Gastroesophageal sphincter (tissue), 4 donors: Measurements from ENCODE around the gene ADORA3. TPM values are rescaled to one million over a fixed set of nuclear protein-coding genes. Genes with fewer than 3 reads are reported as not detected.
A peak's percentile ranks its signal among the peaks of the same experiment; 100 is the strongest.

Experiments
- ATAC-seq: fragments of 150-250 bp; one replicate; pipeline ENCODE4 v1.9.1; 2016; ENCODE audit warnings: mild to moderate bottlenecking, moderate library complexity
- H3K27ac ChIP-seq, 4 donors: fragments of 200-600 bp; sonication (generic) in 3 of 4; 1 replicate in 3 of 4; 2 replicates in 1 of 4; pipeline ENCODE4 v1.5.1; 2016 to 2019
- H3K27me3 ChIP-seq: fragments of 200-600 bp; sonication (generic); one replicate; pipeline ENCODE4 v1.5.1; 2019
- H3K36me3 ChIP-seq, 2 donors: fragments of 200-600 bp; sonication (generic); one replicate each; pipeline ENCODE4 v1.5.1; 2019; ENCODE audit warnings: control low read depth in 1 of 2
- H3K4me1 ChIP-seq, 3 donors: fragments of 200-600 bp; sonication (generic); 1 replicate in 2 of 3; 2 replicates in 1 of 3; pipeline ENCODE4 v1.5.1; 2016 to 2019; ENCODE audit warnings: control low read depth in 2 of 3
- H3K4me3 ChIP-seq, 2 donors: fragments of 200-600 bp; sonication (generic); one replicate each; pipeline ENCODE4 v1.5.1; 2019; ENCODE audit warnings: mild to moderate bottlenecking in 1 of 2, moderate library complexity in 1 of 2
- H3K9me3 ChIP-seq, 3 donors: fragments of 200-600 bp; sonication (generic); one replicate each; pipeline ENCODE4 v1.5.1; 2017 to 2019; ENCODE audit warnings: control low read depth in 2 of 3
- EP300 ChIP-seq: sonication (generic); formaldehyde crosslinking; IDR thresholded peaks from one replicate; pipeline ENCODE4 v1.6.1; 2017; ENCODE audit warnings: antibody characterized with exemption, mild to moderate bottlenecking
- POLR2A ChIP-seq, 2 donors: fragments of 450-650 bp; IDR thresholded peaks; one replicate each; pipeline ENCODE4 v1.6.1; 2017; ENCODE audit warnings: antibody characterized with exemption in 2 of 2, mild to moderate bottlenecking in 2 of 2, moderate library complexity in 1 of 2
- POLR2AphosphoS5 ChIP-seq: sonication (generic); formaldehyde crosslinking; IDR thresholded peaks from one replicate; pipeline ENCODE4 v1.6.1; 2017; ENCODE audit warnings: antibody characterized with exemption
- WGBS, 2 donors: methylation state at CpG; one replicate each; pipeline ENCODE4 v1.1.5; 2018; ENCODE audit warnings: low coverage in 1 of 2; 5-methylcytosine and 5-hydroxymethylcytosine counted together
- total RNA-seq, 4 donors: library from RNA; depleted of rRNA; stranded (reverse); fragments of >200 nt; gene quantifications; one replicate each; pipeline ENCODE4 v1.1.0, GENCODE V29; 2016
- TF ChIP-seq, protein P1 (sequence below), 4 experiments: fragments of 200-600 bp in 2 of 4; fragments of 450-650 bp in 2 of 4; sonication (generic) in 1 of 4; IDR thresholded peaks; one replicate each; pipeline ENCODE4 v1.5.1; 2017 to 2019; ENCODE audit warnings: antibody characterized with exemption in 4 of 4, mild to moderate bottlenecking in 2 of 4, moderate library complexity in 2 of 4

ADORA3 gene
- total RNA-seq, 4 donors from 2014 or later, result 3.4 to 13.7 (median 7.8) TPM

GRCh38 chr1:111483166-111483565, 20.3 kb downstream of the ADORA3 start:
- H3K4me1 ChIP-seq, result peaks cover 0 to 14% (median 0%) of the 10 kb centered on the region in 3 donors
- H3K36me3 ChIP-seq, result peaks cover 0 to 2% of the 10 kb centered on the region in 2 donors
- no peak for TF ChIP-seq POLR2A (IDR thresholded peaks at IDR 0.05)
- TF ChIP-seq POLR2AphosphoS5, result no peak
- TF ChIP-seq, protein P1, sequence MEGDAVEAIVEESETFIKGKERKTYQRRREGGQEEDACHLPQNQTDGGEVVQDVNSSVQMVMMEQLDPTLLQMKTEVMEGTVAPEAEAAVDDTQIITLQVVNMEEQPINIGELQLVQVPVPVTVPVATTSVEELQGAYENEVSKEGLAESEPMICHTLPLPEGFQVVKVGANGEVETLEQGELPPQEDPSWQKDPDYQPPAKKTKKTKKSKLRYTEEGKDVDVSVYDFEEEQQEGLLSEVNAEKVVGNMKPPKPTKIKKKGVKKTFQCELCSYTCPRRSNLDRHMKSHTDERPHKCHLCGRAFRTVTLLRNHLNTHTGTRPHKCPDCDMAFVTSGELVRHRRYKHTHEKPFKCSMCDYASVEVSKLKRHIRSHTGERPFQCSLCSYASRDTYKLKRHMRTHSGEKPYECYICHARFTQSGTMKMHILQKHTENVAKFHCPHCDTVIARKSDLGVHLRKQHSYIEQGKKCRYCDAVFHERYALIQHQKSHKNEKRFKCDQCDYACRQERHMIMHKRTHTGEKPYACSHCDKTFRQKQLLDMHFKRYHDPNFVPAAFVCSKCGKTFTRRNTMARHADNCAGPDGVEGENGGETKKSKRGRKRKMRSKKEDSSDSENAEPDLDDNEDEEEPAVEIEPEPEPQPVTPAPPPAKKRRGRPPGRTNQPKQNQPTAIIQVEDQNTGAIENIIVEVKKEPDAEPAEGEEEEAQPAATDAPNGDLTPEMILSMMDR (IDR thresholded peaks at IDR 0.05), result no peak
- TF ChIP-seq EP300, result no peak
- 19 to 79% methylated on average over 1 to 3 of the region's 3 CpGs for WGBS, 2 donors
- no peak overlapping the region for H3K4me3 ChIP-seq
- ATAC-seq, result no peak
- H3K27me3 ChIP-seq, result no peaks in the 10 kb centered on the region
- H3K9me3 ChIP-seq, result no peaks in the 10 kb centered on the region
- H3K27ac ChIP-seq, result no peak overlapping the region

DNA sequence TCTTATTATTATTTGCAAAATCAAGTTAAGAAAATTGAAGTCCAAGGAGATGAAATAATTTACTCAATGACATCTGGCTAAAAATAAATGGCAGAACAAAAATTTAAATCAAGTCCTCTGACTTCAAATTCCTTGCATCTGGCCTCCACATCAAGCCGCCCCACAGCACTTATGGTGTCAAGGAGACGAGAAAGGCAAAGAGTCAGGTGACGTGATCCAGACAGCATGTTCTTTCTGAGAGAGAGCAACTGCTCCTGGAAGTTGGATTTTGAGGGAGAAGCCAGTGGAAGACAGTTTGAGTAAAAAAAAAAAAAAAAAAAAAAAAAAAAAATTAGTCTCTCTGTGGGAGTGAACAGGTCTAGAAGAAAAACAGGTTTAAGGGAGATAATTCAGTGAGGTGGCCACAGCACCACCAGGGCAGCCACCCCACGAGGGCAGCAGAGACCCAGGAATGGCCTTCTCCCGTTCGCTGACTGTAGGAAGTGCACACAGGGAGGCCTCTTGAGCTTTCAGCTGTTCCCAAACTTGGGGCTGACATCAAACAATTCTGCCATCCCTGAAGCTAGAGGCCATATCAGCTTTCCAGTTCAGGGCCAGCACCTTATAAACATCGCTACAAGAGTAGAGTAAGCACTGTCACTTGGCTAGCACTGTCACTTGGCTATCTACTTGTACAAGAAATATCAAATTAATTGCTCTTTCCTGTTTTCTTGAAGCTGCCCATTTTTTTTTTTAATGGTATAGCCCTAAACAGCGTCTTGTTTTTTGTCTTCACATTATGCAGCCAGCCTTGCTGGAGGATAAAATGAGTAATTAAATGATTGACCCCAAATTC, 21.8 kb downstream of the ADORA3 start:
- Histone ChIP-seq H3K27me3 (no peaks in the 10 kb centered on the region), H3K36me3 (peaks cover 0 to 17% of the 10 kb centered on the region in 2 donors), H3K27ac (no peak overlapping the region), H3K4me3 (no peak overlapping the region), H3K4me1 (peaks cover 0 to 14% (median 0%) of the 10 kb centered on the region in 3 donors), H3K9me3 (no peaks in the 10 kb centered on the region)
- WGBS, 2 donors, result 22 to 27% methylated on average over 5 to 8 of the region's 8 CpGs
- no peak for TF ChIP-seq EP300
- no peak for TF ChIP-seq POLR2A (IDR thresholded peaks at IDR 0.05)
- TF ChIP-seq, protein P1 (IDR thresholded peaks at IDR 0.05), result peak; percentile 52 to 88 (median 78)
- peak; percentile 35 for TF ChIP-seq POLR2AphosphoS5
- peak; percentile 94 for ATAC-seq

- H3K27ac ChIP-seq, result no peak overlapping the region
- peaks cover 0 to 14% (median 0%) of the 10 kb centered on the region in 3 donors for H3K4me1 ChIP-seq
- no peaks in the 10 kb centered on the region for H3K9me3 ChIP-seq
- WGBS, 2 donors, result 60 to 63% methylated on average over 1 of the region's 1 CpG
- H3K36me3 ChIP-seq, result peaks cover 0 to 25% of the 10 kb centered on the region in 2 donors
- no peak for ATAC-seq
- H3K4me3 ChIP-seq, result no peak overlapping the region
- TF ChIP-seq, protein P1 (IDR thresholded peaks at IDR 0.05), result no peak
- TF ChIP-seq POLR2AphosphoS5, result no peak
- no peak for TF ChIP-seq EP300
- TF ChIP-seq POLR2A (IDR thresholded peaks at IDR 0.05), result no peak
- H3K27me3 ChIP-seq, result no peaks in the 10 kb centered on the region
These were observed 22.8 kb downstream of the ADORA3 start for GRCh38 chr1:111480674-111481073.

DNA sequence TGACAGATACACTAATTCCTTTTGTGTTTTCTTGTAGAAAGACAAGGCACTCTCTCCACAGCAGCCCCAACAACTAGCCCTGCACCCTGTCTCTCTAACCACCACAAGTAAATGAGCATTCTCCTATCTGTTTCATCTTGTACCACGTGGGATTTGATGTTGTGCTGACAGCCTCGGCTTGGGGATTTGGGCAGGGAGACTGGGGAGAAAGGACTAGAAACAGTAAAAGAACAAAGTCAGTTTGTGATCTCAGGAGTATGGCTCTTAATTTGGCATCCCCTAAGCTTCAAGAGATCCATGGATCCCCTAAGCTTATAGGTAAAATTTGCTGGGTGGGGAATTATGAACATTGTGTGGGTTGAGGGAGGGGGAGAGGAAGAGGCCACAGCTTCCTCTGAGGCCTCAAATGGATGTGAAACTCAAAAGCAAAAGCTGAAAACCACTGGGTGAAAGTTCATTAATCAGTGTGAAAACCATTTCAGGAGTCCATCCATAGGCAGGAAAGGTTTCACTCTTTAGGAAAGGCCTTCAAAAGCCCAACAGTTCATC, 26.6 kb downstream of the ADORA3 start:
- peaks cover 0 to 49% of the 10 kb centered on the region in 2 donors for H3K36me3 ChIP-seq
- H3K4me3 ChIP-seq, result no peak overlapping the region
- TF ChIP-seq POLR2AphosphoS5 (no peak), EP300 (no peak), POLR2A (IDR thresholded peaks at IDR 0.05) (no peak)
- TF ChIP-seq, protein P1 (IDR thresholded peaks at IDR 0.05), result no peak
- H3K9me3 ChIP-seq, result no peaks in the 10 kb centered on the region
- H3K27ac ChIP-seq, result peak overlapping the region in 1 of 4 donors; percentile 46
- no peaks in the 10 kb centered on the region for H3K27me3 ChIP-seq
- WGBS, 2 donors, result 43 to 77% methylated on average over 2 of the region's 2 CpGs
- peaks cover 0 to 9% (median 0%) of the 10 kb centered on the region in 3 donors for H3K4me1 ChIP-seq
- no peak for ATAC-seq
